ENCODE measurements around the gene POU2AF1.

POU2AF1 gene

GRCh38 chr11:111384494-111384893 is 5.4 kb upstream of the POU2AF1 start:
- no peak for DNase-seq

- DNase-seq, result no peak
These were observed 3.4 kb upstream of the POU2AF1 start for GRCh38 chr11:111382451-111382850.

GRCh38 chr11:111379602-111380136 is 594 bp upstream of the POU2AF1 start:
- no peak for DNase-seq

- no peak for DNase-seq
These were observed 752 bp downstream of the POU2AF1 start for GRCh38 chr11:111378185-111378860.

- no peak for DNase-seq
These were observed 2.7 kb downstream of the POU2AF1 start for GRCh38 chr11:111376181-111376871.

- DNase-seq, result no peak
These were observed 5.5 kb downstream of the POU2AF1 start for GRCh38 chr11:111373590-111373989.

- DNase-seq, result no peak
These were observed 6.5 kb downstream of the POU2AF1 start for GRCh38 chr11:111372538-111372937.

- no peak for DNase-seq
These were observed 8.0 kb downstream of the POU2AF1 start for GRCh38 chr11:111370902-111371578.

- no peak for DNase-seq
These were observed 8.7 kb downstream of the POU2AF1 start for GRCh38 chr11:111370270-111370901.

- no peak for DNase-seq
These were observed 10.9 kb downstream of the POU2AF1 start for GRCh38 chr11:111368285-111368560.

- DNase-seq, result no peak
These were observed 11.4 kb downstream of the POU2AF1 start for GRCh38 chr11:111367411-111368284.

GRCh38 chr11:111366560-111367410 is 12.3 kb downstream of the POU2AF1 start:
- DNase-seq, result no peak

- DNase-seq, result no peak
These were observed 13.1 kb downstream of the POU2AF1 start for GRCh38 chr11:111365722-111366559.

- DNase-seq, result no peak
These were observed 14.6 kb downstream of the POU2AF1 start for GRCh38 chr11:111364503-111364902.

GRCh38 chr11:111363985-111364384 is 15.1 kb downstream of the POU2AF1 start:
- no peak for DNase-seq

GRCh38 chr11:111362887-111363411 is 16.1 kb downstream of the POU2AF1 start:
- DNase-seq, result no peak

- DNase-seq, result no peak
These were observed 17.2 kb downstream of the POU2AF1 start for GRCh38 chr11:111361874-111362273.

- DNase-seq, result no peak
These were observed 17.8 kb downstream of the POU2AF1 start for GRCh38 chr11:111361052-111361801.

Measured in NCI-H510A treated with DMSO at 0.1 percent for 48 hours (cell line).